Measurements from ENCODE around the gene NKX2-4.

DNA sequence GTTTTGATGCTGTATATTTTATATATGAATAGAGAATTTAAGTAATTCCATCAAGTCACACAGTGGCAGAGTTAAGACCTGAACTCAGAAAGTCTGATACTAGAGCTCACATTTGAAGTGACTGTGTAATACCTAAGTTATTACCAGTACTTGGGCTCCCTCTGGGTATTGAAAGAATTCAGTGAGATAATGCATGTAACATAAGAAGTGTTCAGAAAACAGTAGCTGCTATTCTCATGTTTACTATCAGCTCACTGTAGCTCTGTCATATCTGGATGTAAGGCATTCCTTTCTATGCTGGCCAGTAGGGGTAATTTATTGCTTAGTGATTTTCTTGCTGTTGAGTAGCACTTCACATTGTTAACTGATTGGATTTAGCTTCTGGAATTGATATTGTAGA, 44.6 kb downstream of the NKX2-4 start:
- TF ChIP-seq EZH2phosphoT487 (IDR thresholded peaks at IDR 0.05; ENCODE audit: low read length) (no peak), EZH2 (optimal IDR thresholded peaks at IDR 0.05; ENCODE audit: low read depth, low read length) (no peak)
- TF ChIP-seq, protein P1, sequence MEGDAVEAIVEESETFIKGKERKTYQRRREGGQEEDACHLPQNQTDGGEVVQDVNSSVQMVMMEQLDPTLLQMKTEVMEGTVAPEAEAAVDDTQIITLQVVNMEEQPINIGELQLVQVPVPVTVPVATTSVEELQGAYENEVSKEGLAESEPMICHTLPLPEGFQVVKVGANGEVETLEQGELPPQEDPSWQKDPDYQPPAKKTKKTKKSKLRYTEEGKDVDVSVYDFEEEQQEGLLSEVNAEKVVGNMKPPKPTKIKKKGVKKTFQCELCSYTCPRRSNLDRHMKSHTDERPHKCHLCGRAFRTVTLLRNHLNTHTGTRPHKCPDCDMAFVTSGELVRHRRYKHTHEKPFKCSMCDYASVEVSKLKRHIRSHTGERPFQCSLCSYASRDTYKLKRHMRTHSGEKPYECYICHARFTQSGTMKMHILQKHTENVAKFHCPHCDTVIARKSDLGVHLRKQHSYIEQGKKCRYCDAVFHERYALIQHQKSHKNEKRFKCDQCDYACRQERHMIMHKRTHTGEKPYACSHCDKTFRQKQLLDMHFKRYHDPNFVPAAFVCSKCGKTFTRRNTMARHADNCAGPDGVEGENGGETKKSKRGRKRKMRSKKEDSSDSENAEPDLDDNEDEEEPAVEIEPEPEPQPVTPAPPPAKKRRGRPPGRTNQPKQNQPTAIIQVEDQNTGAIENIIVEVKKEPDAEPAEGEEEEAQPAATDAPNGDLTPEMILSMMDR (IDR thresholded peaks at IDR 0.05; ENCODE audit: low read length): no peak
